HAP-1 (cell line): ENCODE measurements around the gene LRRC46.

Experiments
- DNase-seq, 2 experiments: peaks; one replicate each; pipeline ENCODE4 v3.0.0-alpha.2; 2016 to 2020; ENCODE audit warnings: low spot score in 2 of 2
- H3K27me3 ChIP-seq: fragments of 250-450 bp; sonication (Bioruptor Pico); 2 replicates; pipeline ENCODE4 v1.5.1; 2020; ENCODE audit warnings: low read depth, mild to moderate bottlenecking, moderate library complexity
- H3K36me3 ChIP-seq: fragments of 250-450 bp; sonication (Bioruptor Pico); replicated peaks from 2 replicates; pipeline ENCODE4 v1.5.1; 2020; ENCODE audit warnings: mild to moderate bottlenecking
- H3K4me1 ChIP-seq: fragments of 250-450 bp; sonication (Bioruptor Pico); 2 replicates; pipeline ENCODE4 v1.5.1; 2020; ENCODE audit warnings: mild to moderate bottlenecking
- H3K4me3 ChIP-seq: fragments of 250-450 bp; sonication (Bioruptor Pico); 2 replicates; pipeline ENCODE4 v1.5.1; 2020; ENCODE audit warnings: mild to moderate bottlenecking, moderate library complexity
- H3K9me3 ChIP-seq: fragments of 250-450 bp; sonication (Bioruptor Pico); 2 replicates; pipeline ENCODE4 v1.5.1; 2020; ENCODE audit warnings: mild to moderate bottlenecking, moderate library complexity
- in situ Hi-C: fragments of 300-500 bp; cut with MboI; formaldehyde crosslinking; loops from 3 replicates; pipeline ENCODE4 v1.14.3; 2020; ENCODE audit warnings: low sequenced_read_pairs, inconsistent platforms, mixed read lengths

LRRC46 gene

DNA sequence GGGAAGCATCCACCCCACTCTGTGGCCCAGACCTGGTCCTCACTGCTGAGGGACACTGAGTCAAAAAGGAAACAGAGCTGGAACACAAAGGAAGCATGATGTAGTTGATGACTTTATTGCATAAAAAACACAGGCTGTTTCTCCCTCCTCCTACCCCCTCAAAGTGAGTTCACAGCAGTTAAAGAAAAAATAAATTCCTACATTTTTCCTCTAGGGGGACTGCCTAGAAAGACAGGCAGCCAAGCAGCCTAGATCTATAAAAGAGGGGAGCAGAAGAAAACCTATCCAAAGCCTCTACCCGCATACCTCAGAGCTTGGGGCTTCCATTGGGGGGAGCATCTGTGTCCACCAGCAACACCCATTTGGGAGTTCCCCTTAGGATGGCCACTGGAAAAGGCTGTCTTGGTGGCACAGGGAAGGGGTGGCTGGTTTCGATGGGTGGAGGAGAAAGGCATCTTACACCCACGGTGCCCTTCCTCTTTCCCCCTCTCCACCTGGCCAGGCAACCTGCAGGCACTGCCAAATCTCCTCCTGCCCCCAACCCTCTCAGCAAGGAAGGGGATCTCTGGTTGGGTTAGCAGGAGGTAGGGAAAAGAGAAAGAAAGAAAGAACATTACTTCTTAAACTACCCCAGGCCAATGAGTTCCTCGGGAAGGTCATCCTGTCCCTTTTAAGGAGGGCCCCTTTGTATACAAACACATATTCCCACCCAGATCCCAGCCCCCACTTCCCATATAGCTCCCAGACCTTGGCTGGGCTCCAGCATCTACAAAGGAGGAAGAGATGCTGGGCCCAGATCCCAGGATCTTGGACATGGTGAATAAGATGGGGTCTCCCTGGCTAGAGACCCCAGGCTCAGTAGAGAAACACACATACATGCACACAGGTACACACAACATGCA lies 13.6 kb downstream of the LRRC46 start:
- peak in 1 of 2 experiments; percentile 42 for DNase-seq
- Histone ChIP-seq H3K9me3 (no peaks in the 10 kb centered on the region), H3K4me1 (peaks cover 8% of the 10 kb centered on the region), H3K4me3 (no peak overlapping the region), H3K36me3 (no peaks in the 10 kb centered on the region), H3K27me3 (peaks cover 58% of the 10 kb centered on the region)
- in situ Hi-C loops = loop anchor here (5.0 kb wide), 2 partner anchors 47 to 172 kb away; no protein-coding TSS in a partner anchor

DNA sequence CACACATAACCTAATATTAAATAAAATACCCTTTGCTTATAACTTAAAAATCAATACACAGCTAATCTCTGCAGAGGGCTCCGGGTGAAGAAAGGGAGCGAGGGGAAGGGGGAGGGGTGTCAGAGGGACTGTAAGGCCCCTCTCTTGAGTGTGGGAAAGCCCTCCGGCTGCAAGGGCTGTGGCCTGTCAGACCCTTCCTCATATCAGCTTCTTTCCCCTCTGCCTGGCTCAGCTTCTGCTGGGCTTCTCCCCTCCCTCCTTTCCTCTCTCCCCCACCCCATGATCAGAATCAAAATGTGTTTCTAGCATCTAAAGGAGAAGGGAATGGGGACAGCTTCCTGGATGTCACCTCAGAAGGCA lies 14.2 kb downstream of the LRRC46 start:
- DNase-seq = no peak
- Histone ChIP-seq H3K9me3 (no peaks in the 10 kb centered on the region), H3K36me3 (no peaks in the 10 kb centered on the region), H3K4me1 (peaks cover 4% of the 10 kb centered on the region), H3K27me3 (peaks cover 64% of the 10 kb centered on the region), H3K4me3 (no peak overlapping the region)
- in situ Hi-C loops = no loop called here

DNA sequence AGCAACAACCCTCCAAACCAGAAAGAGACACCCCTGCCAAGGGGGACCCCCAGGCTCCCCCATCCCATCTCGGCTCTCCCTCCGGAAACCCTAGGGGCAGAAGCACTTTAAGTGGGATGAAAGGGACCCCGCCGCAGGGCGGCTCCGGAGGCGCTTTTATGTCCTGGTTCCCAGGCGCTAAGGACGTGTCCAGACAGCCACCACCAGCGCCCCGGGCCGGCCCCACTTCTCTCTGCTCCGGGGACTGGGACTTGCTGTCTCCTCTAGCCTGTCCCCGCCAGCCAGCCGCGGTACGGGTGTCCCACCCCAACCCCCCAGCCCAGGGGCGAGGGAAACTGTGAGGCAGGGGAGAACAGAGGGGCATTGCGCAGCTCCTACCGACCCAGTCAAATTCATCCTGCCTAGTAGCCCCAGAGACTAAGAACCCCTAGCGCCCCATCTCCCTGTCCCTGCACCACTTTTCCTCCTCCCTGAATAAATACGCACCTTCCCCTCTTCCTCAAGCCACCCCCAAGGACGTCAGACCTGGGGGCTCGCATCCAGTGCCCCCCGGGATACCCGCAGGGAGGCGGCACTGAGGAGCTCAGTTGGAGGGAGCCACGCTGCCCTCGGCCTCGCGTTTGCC lies 15.4 kb downstream of the LRRC46 start:
- DNase-seq = peak in 1 of 2 experiments; percentile 24
- in situ Hi-C loops = no loop called here
- peaks cover 71% of the 10 kb centered on the region for H3K27me3 ChIP-seq
- H3K36me3 ChIP-seq = no peaks in the 10 kb centered on the region
- no peaks in the 10 kb centered on the region for H3K4me1 ChIP-seq
- H3K4me3 ChIP-seq = no peak overlapping the region
- H3K9me3 ChIP-seq = no peaks in the 10 kb centered on the region

GRCh38 chr17:47847341-47848197 lies 16.1 kb downstream of the LRRC46 start:
- Histone ChIP-seq H3K27me3 (peaks cover 79% of the 10 kb centered on the region), H3K4me3 (no peak overlapping the region), H3K4me1 (no peaks in the 10 kb centered on the region), H3K36me3 (no peaks in the 10 kb centered on the region), H3K9me3 (no peaks in the 10 kb centered on the region)
- DNase-seq = peak in 1 of 2 experiments; percentile 39
- in situ Hi-C loops = no loop called here

- peaks cover 85% of the 10 kb centered on the region for H3K27me3 ChIP-seq
- no peaks in the 10 kb centered on the region for H3K4me1 ChIP-seq
- no peak overlapping the region for H3K4me3 ChIP-seq
- in situ Hi-C loops = no loop called here
- no peaks in the 10 kb centered on the region for H3K9me3 ChIP-seq
- DNase-seq = no peak
- no peaks in the 10 kb centered on the region for H3K36me3 ChIP-seq
Measured at GRCh38 chr17:47848198-47848513, 16.7 kb downstream of the LRRC46 start.

- in situ Hi-C loops = no loop called here
- no peaks in the 10 kb centered on the region for H3K4me1 ChIP-seq
- H3K9me3 ChIP-seq = no peaks in the 10 kb centered on the region
- H3K27me3 ChIP-seq = peaks cover 96% of the 10 kb centered on the region
- no peak overlapping the region for H3K4me3 ChIP-seq
- DNase-seq = no peak
- H3K36me3 ChIP-seq = no peaks in the 10 kb centered on the region
Measured at GRCh38 chr17:47850373-47850691, 18.9 kb downstream of the LRRC46 start.

DNA sequence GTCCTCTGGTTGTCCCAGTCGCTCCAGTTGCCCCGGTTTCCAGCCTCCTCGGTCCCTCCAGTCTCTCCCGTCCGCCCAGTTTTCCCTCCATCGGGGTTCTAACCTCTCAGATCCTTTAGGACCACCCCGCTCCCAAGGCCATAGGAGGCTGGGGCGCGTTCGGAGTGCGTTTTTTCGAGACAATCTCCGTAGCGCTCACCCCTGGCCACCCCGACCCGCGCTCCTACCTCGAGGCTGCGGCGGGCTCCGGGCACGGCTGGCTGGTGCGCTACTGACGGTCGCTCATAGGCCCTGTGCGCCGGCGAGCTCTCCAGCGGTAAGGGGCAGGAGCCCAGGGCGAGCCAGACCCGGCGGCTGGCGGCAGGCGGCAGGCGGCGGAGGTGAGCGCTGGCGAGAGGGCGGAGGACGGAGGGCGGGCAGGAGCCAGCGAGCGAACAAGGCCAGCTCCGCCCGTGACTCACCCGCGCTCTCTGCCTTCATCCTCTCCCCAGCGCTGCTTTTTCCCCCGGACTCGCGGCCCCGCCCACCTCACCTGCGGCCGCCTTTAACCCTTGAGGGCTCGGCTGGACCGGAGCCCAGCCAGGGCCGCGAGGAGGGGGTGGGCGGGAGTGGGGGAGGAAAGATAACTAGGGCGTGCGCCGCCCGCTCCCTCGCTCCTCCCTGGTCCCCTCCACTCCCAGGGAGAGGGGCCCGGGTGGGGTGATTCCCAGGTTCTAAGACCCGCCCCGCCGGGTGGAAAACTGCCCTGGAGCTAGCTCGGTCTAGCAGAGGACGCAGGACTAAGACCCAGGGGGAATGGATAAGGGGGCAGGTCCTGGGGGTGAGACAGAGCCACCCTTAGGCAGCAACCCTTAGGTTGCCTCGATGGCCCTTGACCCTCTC lies 19.5 kb downstream of the LRRC46 start, which contains the start of gene SP6:
Gene SP6 (minus strand): TSS at position 472 of the 882 bp plus-strand sequence. CDS start 2,734 bp downstream, outside the sequence.
- H3K4me3 ChIP-seq = no peak within 1 kb of the TSS
- peaks cover 96% of the 10 kb centered on the region for H3K27me3 ChIP-seq
- in situ Hi-C loops = no loop called here
- H3K9me3 ChIP-seq = no peaks in the 10 kb centered on the region
- no peaks in the 10 kb centered on the region for H3K36me3 ChIP-seq
- no peaks in the 10 kb centered on the region for H3K4me1 ChIP-seq
- peak; percentile 8 to 59 for DNase-seq

DNA sequence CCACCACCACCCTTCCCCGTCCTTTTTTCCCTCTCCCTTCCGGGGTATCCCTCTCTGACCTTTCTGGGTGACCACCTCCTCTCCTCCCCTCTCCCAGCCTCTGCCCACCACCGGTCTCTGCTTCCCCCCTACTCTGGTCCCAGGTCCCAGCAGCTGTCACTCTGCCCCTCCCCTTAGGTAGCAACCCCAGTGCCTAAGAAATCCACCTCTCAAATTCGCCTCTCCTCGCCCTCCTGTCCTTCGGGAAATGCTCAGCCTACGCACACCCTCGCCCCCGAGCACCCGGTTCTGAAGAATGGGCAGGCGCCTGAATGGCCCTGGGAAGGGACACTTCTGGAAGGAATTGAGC lies 20.3 kb downstream of the LRRC46 start:
- no peak overlapping the region for H3K4me3 ChIP-seq
- peaks cover 96% of the 10 kb centered on the region for H3K27me3 ChIP-seq
- H3K4me1 ChIP-seq = no peaks in the 10 kb centered on the region
- no peaks in the 10 kb centered on the region for H3K9me3 ChIP-seq
- H3K36me3 ChIP-seq = no peaks in the 10 kb centered on the region
- no peak for DNase-seq
- in situ Hi-C loops = no loop called here

DNA sequence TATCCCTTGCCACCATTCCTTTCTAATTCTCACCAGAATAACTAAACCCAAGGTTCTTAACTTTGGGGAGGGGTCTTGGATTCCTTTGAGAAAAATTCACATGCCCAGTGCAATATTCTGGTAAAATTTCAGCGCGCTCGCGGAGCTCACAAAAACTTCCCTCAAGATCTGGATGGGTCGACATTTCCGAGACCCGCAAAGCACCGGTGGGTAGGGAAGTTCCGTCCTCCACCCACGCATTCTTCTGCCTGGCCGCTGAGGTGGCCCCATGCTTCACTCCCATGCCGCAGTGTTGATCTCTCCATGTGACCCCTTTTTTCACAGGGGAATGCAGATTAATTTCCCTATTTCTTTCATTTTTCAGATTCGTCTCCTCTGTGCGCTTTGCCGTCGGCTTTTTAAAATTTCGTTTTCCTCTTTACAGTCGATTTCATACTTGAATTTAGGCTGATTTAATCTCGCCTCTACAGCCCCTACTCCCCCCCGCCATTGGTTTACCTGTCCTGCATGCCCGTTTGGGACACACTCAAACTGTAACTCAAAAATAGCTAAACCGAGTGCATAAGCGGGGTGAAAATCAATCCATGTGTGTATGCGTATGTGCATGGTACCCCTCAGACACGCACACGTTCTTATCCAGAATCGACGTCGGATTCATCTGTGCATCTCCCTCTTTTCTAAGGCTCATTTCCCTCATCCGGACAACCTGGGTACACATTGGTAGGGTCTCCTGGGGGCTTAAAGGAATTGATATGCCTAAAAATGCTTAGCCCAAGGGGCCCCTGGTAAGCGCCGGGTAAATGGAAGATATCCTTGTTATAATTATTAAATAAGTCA lies 20.9 kb downstream of the LRRC46 start:
- no peaks in the 10 kb centered on the region for H3K36me3 ChIP-seq
- H3K9me3 ChIP-seq = no peaks in the 10 kb centered on the region
- DNase-seq = no peak
- H3K27me3 ChIP-seq = peaks cover 96% of the 10 kb centered on the region
- no peak overlapping the region for H3K4me3 ChIP-seq
- in situ Hi-C loops = no loop called here
- H3K4me1 ChIP-seq = no peaks in the 10 kb centered on the region

GRCh38 chr17:47853616-47854015 lies 22.1 kb downstream of the LRRC46 start:
- in situ Hi-C loops = no loop called here
- Histone ChIP-seq H3K4me3 (no peak overlapping the region), H3K9me3 (no peaks in the 10 kb centered on the region), H3K4me1 (no peaks in the 10 kb centered on the region), H3K27me3 (peaks cover 91% of the 10 kb centered on the region), H3K36me3 (no peaks in the 10 kb centered on the region)
- no peak for DNase-seq

GRCh38 chr17:47855737-47856136 lies 24.3 kb downstream of the LRRC46 start:
- H3K27me3 ChIP-seq = peaks cover 77% of the 10 kb centered on the region
- in situ Hi-C loops = no loop called here

GRCh38 chr17:47856830-47857229 lies 25.4 kb downstream of the LRRC46 start:
- in situ Hi-C loops = no loop called here
- Histone ChIP-seq H3K36me3 (no peaks in the 10 kb centered on the region), H3K4me3 (no peak overlapping the region), H3K27me3 (peaks cover 70% of the 10 kb centered on the region), H3K9me3 (no peaks in the 10 kb centered on the region), H3K4me1 (no peaks in the 10 kb centered on the region)
- DNase-seq = no peak

More at GRCh38 chr17:47855737-47856136, 24.3 kb downstream of the LRRC46 start:
- Histone ChIP-seq H3K4me3 (no peak overlapping the region), H3K36me3 (no peaks in the 10 kb centered on the region), H3K4me1 (no peaks in the 10 kb centered on the region), H3K9me3 (no peaks in the 10 kb centered on the region)
- no peak for DNase-seq
